NT2/D1 (cell line): Measurements from ENCODE around the gene TSHR.

ENCODE experiments used
- SUZ12 ChIP-seq: IDR thresholded peaks from 2 replicates; pipeline ENCODE4 v1.6.1; 2011; ENCODE audit not compliant: insufficient read length, insufficient read depth; ENCODE audit errors: extremely low read depth
- YY1 ChIP-seq: IDR thresholded peaks from 2 replicates; pipeline ENCODE4 v1.6.1; 2011; ENCODE audit not compliant: insufficient read length, insufficient read depth

- TF ChIP-seq SUZ12 = no peak
- no peak for TF ChIP-seq YY1
These were observed 9.6 kb downstream of the TSHR start for GRCh38 chr14:80965037-80965436.
